Neural cell (in vitro differentiated cells): ENCODE results near the gene ME1. TPM values are rescaled to one million over a fixed set of nuclear protein-coding genes. Genes with fewer than 3 reads are reported as not detected.

Experiments used
- H2AFZ ChIP-seq: fragments of 200-600, 300-800 bp; sonication (generic), shearing (Covaris generic); 2 replicates; pipeline ENCODE4 v1.6.0; 2014; ENCODE audit warnings: low read depth, mild to moderate bottlenecking, antibody characterized with exemption, low read length, moderate library complexity
- H3F3A ChIP-seq: fragments of 200-600 bp; shearing (Covaris generic); 2 replicates; pipeline ENCODE4 v1.6.1; 2016; ENCODE audit warnings: mild to moderate bottlenecking, moderate library complexity, mixed read lengths, antibody characterized with exemption, low read length; ENCODE audit not compliant: insufficient read depth, poor library complexity, severe bottlenecking
- H3K27ac ChIP-seq: fragments of 200-600, 300-800 bp; sonication (generic), shearing (Covaris generic); 2 replicates; pipeline ENCODE4 v1.5.1; 2014; ENCODE audit warnings: mild to moderate bottlenecking, low read length, moderate library complexity
- H3K27me3 ChIP-seq: fragments of 300-800, 200-600 bp; sonication (generic), shearing (Covaris generic); 2 replicates; pipeline ENCODE4 v1.6.0; 2014; ENCODE audit warnings: mild to moderate bottlenecking, low read depth, low read length, moderate library complexity; ENCODE audit not compliant: insufficient read depth
- H3K36me3 ChIP-seq: fragments of 300-800, 200-600 bp; sonication (generic), shearing (Covaris generic); 2 replicates; pipeline ENCODE4 v1.5.1; 2014; ENCODE audit warnings: mild to moderate bottlenecking, antibody characterized with exemption, low read length, moderate library complexity; ENCODE audit not compliant: insufficient read depth
- H3K4me2 ChIP-seq: fragments of 300-800, 200-600 bp; sonication (generic), shearing (Covaris generic); 2 replicates; pipeline ENCODE4 v1.6.0; 2014; ENCODE audit warnings: mild to moderate bottlenecking, low read length
- H3K4me3 ChIP-seq: fragments of 300-800, 200-600 bp; sonication (generic), shearing (Covaris generic); 2 replicates; pipeline ENCODE4 v1.5.1; 2014; ENCODE audit warnings: mild to moderate bottlenecking, low read length, moderate library complexity
- H3K79me2 ChIP-seq: fragments of 200-600 bp; shearing (Covaris generic); replicated peaks from 2 replicates; pipeline ENCODE4 v1.6.0; 2014; ENCODE audit warnings: mild to moderate bottlenecking, low read length, moderate library complexity; ENCODE audit not compliant: insufficient read depth
- H3K9ac ChIP-seq: fragments of 300-800, 200-600 bp; sonication (generic), shearing (Covaris generic); 2 replicates; pipeline ENCODE4 v1.6.1; 2016; ENCODE audit warnings: mild to moderate bottlenecking, low read length, mixed read lengths
- H3K9me2 ChIP-seq: fragments of 200-600 bp; shearing (Covaris generic); 2 replicates; pipeline ENCODE4 v1.6.1; 2016; ENCODE audit warnings: mild to moderate bottlenecking, low read length, mixed read lengths; ENCODE audit not compliant: insufficient read depth
- H3K9me3 ChIP-seq: fragments of 200-600, 300-800 bp; sonication (generic), shearing (Covaris generic); 2 replicates; pipeline ENCODE4 v1.6.1; 2016; ENCODE audit warnings: mild to moderate bottlenecking, mixed run types, low read length, moderate library complexity, mixed read lengths
- H4K20me1 ChIP-seq: fragments of 200-600 bp; shearing (Covaris generic); 2 replicates; pipeline ENCODE4 v1.6.1; 2016; ENCODE audit warnings: mild to moderate bottlenecking, mixed run types; ENCODE audit not compliant: insufficient read depth
- CTCF ChIP-seq: fragments of 450-650 bp; IDR thresholded peaks from 2 replicates; pipeline ENCODE4 v1.5.1; 2014; ENCODE audit warnings: antibody characterized with exemption, mild to moderate bottlenecking, moderate library complexity; ENCODE audit not compliant: poor library complexity, severe bottlenecking
- EP300 ChIP-seq: fragments of 450-650 bp; conservative IDR thresholded peaks from 2 replicates; pipeline ENCODE4 v1.6.1; 2014; ENCODE audit warnings: antibody characterized with exemption, mild to moderate bottlenecking, moderate library complexity; ENCODE audit not compliant: poor library complexity, severe bottlenecking
- EZH2 ChIP-seq: fragments of 200-600, 300-800 bp; shearing (Covaris generic), sonication (generic); IDR thresholded peaks from 2 replicates; pipeline ENCODE4 v1.6.1; 2014; ENCODE audit warnings: antibody characterized with exemption, low read length, borderline replicate concordance, mild to moderate bottlenecking; ENCODE audit not compliant: insufficient read depth, poor library complexity, severe bottlenecking
- MXI1 ChIP-seq: fragments of 450-650 bp; conservative IDR thresholded peaks from 2 replicates; pipeline ENCODE4 v1.6.1; 2014; ENCODE audit warnings: antibody characterized with exemption, mild to moderate bottlenecking; ENCODE audit not compliant: poor library complexity, severe bottlenecking
- POLR2AphosphoS5 ChIP-seq: IDR thresholded peaks from 2 replicates; pipeline ENCODE4 v1.6.1; 2012
- RAD21 ChIP-seq: fragments of 450-650 bp; conservative IDR thresholded peaks from 2 replicates; pipeline ENCODE4 v1.6.1; 2014; ENCODE audit warnings: antibody characterized with exemption, mild to moderate bottlenecking, moderate library complexity
- REST ChIP-seq: IDR thresholded peaks from 2 replicates; pipeline ENCODE4 v1.6.1; 2012; ENCODE audit warnings: borderline replicate concordance
- SMC3 ChIP-seq: fragments of 450-650 bp; conservative IDR thresholded peaks from 2 replicates; pipeline ENCODE4 v1.6.1; 2014; ENCODE audit warnings: antibody characterized with exemption, mild to moderate bottlenecking, moderate library complexity; ENCODE audit not compliant: poor library complexity
- TAF1 ChIP-seq: IDR thresholded peaks from 2 replicates; pipeline ENCODE4 v1.6.1; 2012; ENCODE audit warnings: low read depth
- polyA plus RNA-seq: library from polyadenylated mRNA; depleted of rRNA; stranded (reverse); fragments of >200 nt; gene quantifications from 2 replicates; pipeline ENCODE4 v1.2.3, GENCODE V29; 2014

The ME1 gene
- polyA plus RNA-seq, 1 donor from 2014 or later, result 0.09 TPM

GRCh38 chr6:83167726-83168278 lies 263.0 kb downstream of the ME1 start:
- Histone ChIP-seq H4K20me1 (no peaks in the 10 kb centered on the region), H3K79me2 (no peaks in the 10 kb centered on the region), H3F3A (no peaks in the 10 kb centered on the region), H3K9ac (no peak overlapping the region), H3K27ac (no peak overlapping the region), H2AFZ (no peak overlapping the region), H3K36me3 (peaks cover 10% of the 10 kb centered on the region), H3K9me3 (no peaks in the 10 kb centered on the region), H3K27me3 (no peaks in the 10 kb centered on the region), H3K4me3 (no peak overlapping the region), H3K4me2 (no peak overlapping the region), H3K9me2 (no peaks in the 10 kb centered on the region)
- TF ChIP-seq SMC3, result no peak
- TF ChIP-seq POLR2AphosphoS5, result no peak
- TF ChIP-seq RAD21, result no peak
- no peak for TF ChIP-seq EZH2
- TF ChIP-seq TAF1, result no peak
- TF ChIP-seq MXI1, result no peak
- TF ChIP-seq REST, result no peak
- no peak for TF ChIP-seq EP300
- TF ChIP-seq CTCF, result no peak

Other genes with a start within 250 kb of the ME1 start
- 30.6 and 198 TPM in 2 replicates for gene PGM3, start 237.8 kb downstream of the ME1 start, polyA plus RNA-seq
- gene RWDD2A, start 237.7 kb downstream of the ME1 start, polyA plus RNA-seq, result 6.3 and 6.6 TPM in 2 replicates
- gene PRSS35, start 81.5 kb upstream of the ME1 start, polyA plus RNA-seq, result 0.32 TPM in 1 of 2 replicates, not detected in the other